ENCODE results near the gene KIF16B.

The KIF16B gene

GRCh38 chr20:16352751-16353416 is 220.4 kb downstream of the KIF16B start:
- no peak for ATAC-seq (ENCODE audit: insufficient read depth, low read depth)
- no peak for DNase-seq
- no peak overlapping the region for H3K9ac ChIP-seq (ENCODE audit: low read depth, low read length)
- no peak overlapping the region for H3K4me3 ChIP-seq (ENCODE audit: low read depth in 1 of 2, low read length in 2 of 2)
- no peaks in the 10 kb centered on the region for H4K20me1 ChIP-seq (ENCODE audit: insufficient read depth, low read length)
- no peak overlapping the region for H2AFZ ChIP-seq (ENCODE audit: low read depth, low read length)
- H3K27ac ChIP-seq (ENCODE audit: low read length), result no peak overlapping the region
- H3K9me3 ChIP-seq (ENCODE audit: insufficient read depth, low read length, severe bottlenecking), result no peaks in the 10 kb centered on the region
- H3K27me3 ChIP-seq (ENCODE audit: insufficient read depth, low read length, poor library complexity), result no peaks in the 10 kb centered on the region
- H3K4me1 ChIP-seq (ENCODE audit: insufficient read depth, low read length), result no peaks in the 10 kb centered on the region
- no peaks in the 10 kb centered on the region for H3K36me3 ChIP-seq (ENCODE audit: insufficient read depth, low read length)
- TF ChIP-seq EZH2 (IDR thresholded peaks at IDR 0.05; ENCODE audit: borderline replicate concordance, low read depth, low read length, severe bottlenecking), result no peak
- TF ChIP-seq, protein P1, sequence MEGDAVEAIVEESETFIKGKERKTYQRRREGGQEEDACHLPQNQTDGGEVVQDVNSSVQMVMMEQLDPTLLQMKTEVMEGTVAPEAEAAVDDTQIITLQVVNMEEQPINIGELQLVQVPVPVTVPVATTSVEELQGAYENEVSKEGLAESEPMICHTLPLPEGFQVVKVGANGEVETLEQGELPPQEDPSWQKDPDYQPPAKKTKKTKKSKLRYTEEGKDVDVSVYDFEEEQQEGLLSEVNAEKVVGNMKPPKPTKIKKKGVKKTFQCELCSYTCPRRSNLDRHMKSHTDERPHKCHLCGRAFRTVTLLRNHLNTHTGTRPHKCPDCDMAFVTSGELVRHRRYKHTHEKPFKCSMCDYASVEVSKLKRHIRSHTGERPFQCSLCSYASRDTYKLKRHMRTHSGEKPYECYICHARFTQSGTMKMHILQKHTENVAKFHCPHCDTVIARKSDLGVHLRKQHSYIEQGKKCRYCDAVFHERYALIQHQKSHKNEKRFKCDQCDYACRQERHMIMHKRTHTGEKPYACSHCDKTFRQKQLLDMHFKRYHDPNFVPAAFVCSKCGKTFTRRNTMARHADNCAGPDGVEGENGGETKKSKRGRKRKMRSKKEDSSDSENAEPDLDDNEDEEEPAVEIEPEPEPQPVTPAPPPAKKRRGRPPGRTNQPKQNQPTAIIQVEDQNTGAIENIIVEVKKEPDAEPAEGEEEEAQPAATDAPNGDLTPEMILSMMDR (IDR thresholded peaks at IDR 0.05; ENCODE audit: borderline replicate concordance, extremely low read depth, low read length, poor library complexity, severe bottlenecking), result no peak
- no peaks in the 10 kb centered on the region for H3K79me2 ChIP-seq (ENCODE audit: insufficient read depth, low read length)
- no peak overlapping the region for H3K4me2 ChIP-seq (ENCODE audit: insufficient read depth, low read length)

- no peaks in the 10 kb centered on the region for H3K9me3 ChIP-seq (ENCODE audit: insufficient read depth, low read length, severe bottlenecking)
- no peak overlapping the region for H3K4me3 ChIP-seq (ENCODE audit: low read depth in 1 of 2, low read length in 2 of 2)
- no peak for DNase-seq
- no peak overlapping the region for H3K27ac ChIP-seq (ENCODE audit: low read length)
- no peak overlapping the region for H2AFZ ChIP-seq (ENCODE audit: low read depth, low read length)
- no peak overlapping the region for H3K4me2 ChIP-seq (ENCODE audit: insufficient read depth, low read length)
- no peaks in the 10 kb centered on the region for H3K36me3 ChIP-seq (ENCODE audit: insufficient read depth, low read length)
- H3K79me2 ChIP-seq (ENCODE audit: insufficient read depth, low read length), result no peaks in the 10 kb centered on the region
- TF ChIP-seq EZH2 (IDR thresholded peaks at IDR 0.05; ENCODE audit: borderline replicate concordance, low read depth, low read length, severe bottlenecking), result no peak
- TF ChIP-seq, protein P1 (IDR thresholded peaks at IDR 0.05; ENCODE audit: borderline replicate concordance, extremely low read depth, low read length, poor library complexity, severe bottlenecking), result no peak
- no peak overlapping the region for H3K9ac ChIP-seq (ENCODE audit: low read depth, low read length)
- no peaks in the 10 kb centered on the region for H3K27me3 ChIP-seq (ENCODE audit: insufficient read depth, low read length, poor library complexity)
- no peaks in the 10 kb centered on the region for H3K4me1 ChIP-seq (ENCODE audit: insufficient read depth, low read length)
- H4K20me1 ChIP-seq (ENCODE audit: insufficient read depth, low read length), result no peaks in the 10 kb centered on the region
- ATAC-seq (ENCODE audit: insufficient read depth, low read depth), result no peak
These were observed 220.9 kb downstream of the KIF16B start for GRCh38 chr20:16352321-16352720.

DNA sequence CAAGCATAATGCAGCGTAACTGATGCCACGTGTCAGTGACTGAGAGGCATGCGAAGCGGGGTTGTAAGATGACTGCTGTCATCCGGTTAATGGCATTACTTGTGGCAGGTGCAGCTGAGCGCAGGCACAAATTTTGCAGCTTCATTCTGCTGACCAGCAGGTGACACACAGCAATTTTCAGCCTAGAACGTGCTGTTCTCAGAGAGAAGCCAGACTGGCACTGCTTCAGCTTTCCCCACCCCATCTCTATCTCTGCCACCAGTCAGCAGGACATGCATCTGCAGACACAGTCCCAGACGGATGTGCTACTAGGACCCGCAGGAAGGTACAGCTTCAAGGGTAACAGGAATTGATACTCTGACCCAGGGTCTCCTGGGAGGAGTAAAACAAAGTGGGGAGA is 221.8 kb downstream of the KIF16B start:
- Histone ChIP-seq H3K4me3 (ENCODE audit: low read depth in 1 of 2, low read length in 2 of 2) (no peak overlapping the region), H3K36me3 (ENCODE audit: insufficient read depth, low read length) (no peaks in the 10 kb centered on the region), H4K20me1 (ENCODE audit: insufficient read depth, low read length) (no peaks in the 10 kb centered on the region), H3K9me3 (ENCODE audit: insufficient read depth, low read length, severe bottlenecking) (no peaks in the 10 kb centered on the region), H3K4me2 (ENCODE audit: insufficient read depth, low read length) (no peak overlapping the region), H3K79me2 (ENCODE audit: insufficient read depth, low read length) (no peaks in the 10 kb centered on the region), H3K9ac (ENCODE audit: low read depth, low read length) (no peak overlapping the region), H2AFZ (ENCODE audit: low read depth, low read length) (no peak overlapping the region), H3K27me3 (ENCODE audit: insufficient read depth, low read length, poor library complexity) (peaks cover 3% of the 10 kb centered on the region), H3K4me1 (ENCODE audit: insufficient read depth, low read length) (no peaks in the 10 kb centered on the region), H3K27ac (ENCODE audit: low read length) (no peak overlapping the region)
- TF ChIP-seq EZH2 (IDR thresholded peaks at IDR 0.05; ENCODE audit: borderline replicate concordance, low read depth, low read length, severe bottlenecking), result no peak
- TF ChIP-seq, protein P1 (IDR thresholded peaks at IDR 0.05; ENCODE audit: borderline replicate concordance, extremely low read depth, low read length, poor library complexity, severe bottlenecking), result no peak
- DNase-seq, result no peak
- ATAC-seq (ENCODE audit: insufficient read depth, low read depth), result no peak

All from DND-41 (cell line).